ENCODE results near the gene CARTPT. TPM values are rescaled to one million over a fixed set of nuclear protein-coding genes. Genes with fewer than 3 reads are reported as not detected.

The CARTPT gene
- total RNA-seq, result not detected in 2 replicates

GRCh38 chr5:71719063-71719964 lies at the start of gene CARTPT:
Gene CARTPT, plus strand, starts transcription at chr5:71719275. Its CDS starts 19 bp downstream, at chr5:71719294.

Other genes with a start within 250 kb of the CARTPT start
- gene MCCC2, start 131.9 kb upstream of the CARTPT start, total RNA-seq, result 34.9 and 36.1 TPM in 2 replicates